HCT116 (cell line): Measurements from ENCODE around the gene STK24. TPM values are rescaled to one million over a fixed set of nuclear protein-coding genes. Genes with fewer than 3 reads are reported as not detected.

Source experiments
- ATAC-seq: fragments of 200-7000 bp; cut with Tn5 transposase; 2 replicates; pipeline ENCODE4 v1.9.1; 2020; ENCODE audit warnings: mild to moderate bottlenecking, moderate library complexity
- BruUV-seq: library from RNA; stranded (reverse); fragments of 400-500 nt; replicated peaks from 2 replicates; lab custom pipeline; 2021; lab: Mats Ljungman, UMichigan
- CTCF ChIA-PET: fragments of 300-600 bp; sonication (Branson Sonifier 250); formaldehyde crosslinking; loops from one replicate; lab custom pipeline; 2021; ENCODE audit warnings: antibody characterized with exemption; lab: Charles Lee
- POLR2A ChIA-PET: fragments of 300-600, 350-600 bp; sonication (Branson Sonifier 250); formaldehyde crosslinking; loops from one replicate; lab custom pipeline; 2021; ENCODE audit warnings: antibody characterized with exemption; lab: Charles Lee
- RAD21 ChIA-PET, 2 experiments: fragments of 300-600 bp; sonication (Branson Sonifier 250); formaldehyde crosslinking; loops; one replicate each; lab custom pipeline; 2023; ENCODE audit warnings: low total read pairs in 2 of 2; ENCODE audit not compliant: uncharacterized antibody in 2 of 2, unreplicated experiment in 2 of 2, low non-redundant PET in 1 of 2; lab: Charles Lee
- DNase-seq: peaks from one replicate; pipeline ENCODE4 v3.0.0-alpha.2; 2010; ENCODE audit warnings: low read depth, low spot score
- H2AFZ ChIP-seq: fragments of 200-600 bp; shearing (Covaris generic), sonication (generic); 2 replicates; pipeline ENCODE4 v1.6.1; 2017; ENCODE audit warnings: low read depth, mixed run types, mixed read lengths, antibody characterized with exemption, low read length; ENCODE audit not compliant: poor library complexity, severe bottlenecking
- H3K27ac ChIP-seq: 2 replicates; pipeline ENCODE4 v1.5.1; 2012; ENCODE audit warnings: low read depth, low read length
- H3K27me3 ChIP-seq: fragments of 200-600 bp; sonication (generic); 2 replicates; pipeline ENCODE4 v1.6.1; 2016; ENCODE audit warnings: mixed run types, low read length, mixed read lengths; ENCODE audit not compliant: insufficient read depth
- H3K36me3 ChIP-seq, 2 experiments: fragments of 200-500 bp in 1 of 2; fragments of 200-600 bp in 1 of 2; sonication (Bioruptor generic) in 1 of 2; sonication (generic) in 1 of 2; 2 replicates each; pipeline versions ENCODE4 v1.5.1 to v1.6.1; 2014 to 2016; ENCODE audit warnings: low read length in 2 of 2, inconsistent platforms in 1 of 2, mixed read lengths in 1 of 2, mixed run types in 1 of 2; ENCODE audit not compliant: insufficient read depth in 2 of 2, control insufficient read depth in 1 of 2
- H3K4me1 ChIP-seq, 2 experiments: fragments of 200-600 bp in 1 of 2; sonication (generic) in 1 of 2; 2 replicates each; pipeline versions ENCODE4 v1.5.1 to v1.6.1; 2012 to 2017; ENCODE audit warnings: low read length in 2 of 2, inconsistent platforms in 1 of 2, mild to moderate bottlenecking in 1 of 2, mixed read lengths in 1 of 2, mixed run types in 1 of 2, moderate library complexity in 1 of 2; ENCODE audit not compliant: insufficient read depth in 2 of 2, control insufficient read depth in 1 of 2
- H3K4me2 ChIP-seq: fragments of 200-600 bp; sonication (generic); 2 replicates; pipeline ENCODE4 v1.6.1; 2017; ENCODE audit warnings: mixed run types, low read length, mixed read lengths
- H3K4me3 ChIP-seq, 2 experiments: fragments of 200-600 bp in 1 of 2; sonication (generic) in 1 of 2; replicated peaks in 1 of 2; 2 replicates each; pipeline ENCODE4 v1.5.1; 2011 to 2016; ENCODE audit warnings: low read length in 2 of 2, control low read depth in 1 of 2, low read depth in 1 of 2, mild to moderate bottlenecking in 1 of 2, mixed read lengths in 1 of 2, mixed run types in 1 of 2
- H3K79me2 ChIP-seq: fragments of 200-600 bp; sonication (generic); 2 replicates; pipeline ENCODE4 v1.6.1; 2017; ENCODE audit warnings: mild to moderate bottlenecking, mixed run types, low read length, moderate library complexity, mixed read lengths; ENCODE audit not compliant: insufficient read depth
- H3K9ac ChIP-seq: fragments of 200-600 bp; sonication (generic); 2 replicates; pipeline ENCODE4 v1.6.1; 2016; ENCODE audit warnings: low read length, mixed read lengths
- H3K9me2 ChIP-seq: fragments of 200-600 bp; sonication (generic), shearing (Covaris generic); 2 replicates; pipeline ENCODE4 v1.6.1; 2017; ENCODE audit warnings: mixed run types, mild to moderate bottlenecking, moderate library complexity; ENCODE audit not compliant: insufficient read depth
- H3K9me3 ChIP-seq, 2 experiments: fragments of 200-500 bp in 1 of 2; fragments of 200-600 bp in 1 of 2; sonication (Bioruptor generic) in 1 of 2; sonication (generic) in 1 of 2; 2 replicates each; pipeline ENCODE4 v1.6.1; 2014 to 2017; ENCODE audit warnings: low read length in 2 of 2, mixed read lengths in 2 of 2, inconsistent platforms in 1 of 2, low read depth in 1 of 2, mild to moderate bottlenecking in 1 of 2, mixed run types in 1 of 2, moderate library complexity in 1 of 2; ENCODE audit not compliant: control insufficient read depth in 1 of 2, insufficient read depth in 1 of 2
- H4K20me1 ChIP-seq: fragments of 200-600 bp; sonication (generic), shearing (Covaris generic); 2 replicates; pipeline ENCODE4 v1.6.1; 2017; ENCODE audit warnings: mixed run types, mild to moderate bottlenecking, moderate library complexity; ENCODE audit not compliant: insufficient read depth
- ATF3 ChIP-seq: IDR thresholded peaks from 2 replicates; pipeline ENCODE4 v1.6.1; 2012
- CBX3 ChIP-seq: IDR thresholded peaks from 2 replicates; pipeline ENCODE4 v1.6.1; 2012; ENCODE audit warnings: low read depth
- CEBPB ChIP-seq: IDR thresholded peaks from 2 replicates; pipeline ENCODE4 v1.6.1; 2012; ENCODE audit warnings: low read depth
- CTCF ChIP-seq, 3 experiments: fragments of 200-600 bp in 1 of 3; sonication (generic) in 1 of 3; IDR thresholded peaks in 2 of 3; conservative IDR thresholded peaks in 1 of 3; 2 replicates each; pipeline ENCODE4 v1.5.1; 2012 to 2017; ENCODE audit warnings: low read depth in 2 of 3, low read length in 2 of 3, antibody characterized with exemption in 1 of 3, borderline replicate concordance in 1 of 3, control low read depth in 1 of 3, mild to moderate bottlenecking in 1 of 3, mixed read lengths in 1 of 3, mixed run types in 1 of 3, moderate library complexity in 1 of 3; ENCODE audit not compliant: insufficient read depth in 1 of 3
- EGR1 ChIP-seq: IDR thresholded peaks from 2 replicates; pipeline ENCODE4 v1.6.1; 2012; ENCODE audit warnings: low read depth
- ELF1 ChIP-seq: IDR thresholded peaks from 2 replicates; pipeline ENCODE4 v1.6.1; 2012; ENCODE audit warnings: low read depth, borderline replicate concordance
- EZH2 ChIP-seq: fragments of 200-600 bp; sonication (generic); IDR thresholded peaks from 2 replicates; pipeline ENCODE4 v1.6.1; 2017; ENCODE audit warnings: antibody characterized with exemption, mixed run types
- JUND ChIP-seq: IDR thresholded peaks from 2 replicates; pipeline ENCODE4 v1.6.1; 2012
- POLR2A ChIP-seq: IDR thresholded peaks from 2 replicates; pipeline ENCODE4 v1.7.0; 2011; ENCODE audit warnings: borderline replicate concordance; ENCODE audit not compliant: insufficient read depth, insufficient read length; ENCODE audit errors: extremely low read depth
- POLR2AphosphoS5 ChIP-seq: IDR thresholded peaks from 2 replicates; pipeline ENCODE4 v1.6.1; 2011; ENCODE audit warnings: mild to moderate bottlenecking, low read depth, low read length, moderate library complexity
- RAD21 ChIP-seq: IDR thresholded peaks from 2 replicates; pipeline ENCODE4 v1.6.1; 2012; ENCODE audit warnings: low read depth, mild to moderate bottlenecking
- REST ChIP-seq: IDR thresholded peaks from 2 replicates; pipeline ENCODE4 v1.6.1; 2012; ENCODE audit warnings: low read depth
- SIN3A ChIP-seq: IDR thresholded peaks from 2 replicates; pipeline ENCODE4 v1.6.1; 2012; ENCODE audit warnings: low read depth
- SP1 ChIP-seq: IDR thresholded peaks from 2 replicates; pipeline ENCODE4 v1.6.1; 2012; ENCODE audit warnings: low read depth
- SRF ChIP-seq: IDR thresholded peaks from 2 replicates; pipeline ENCODE4 v1.6.1; 2012; ENCODE audit warnings: low read depth
- TCF7L2 ChIP-seq: IDR thresholded peaks from 2 replicates; pipeline ENCODE4 v1.7.0; 2011; ENCODE audit warnings: borderline replicate concordance, inconsistent platforms; ENCODE audit not compliant: insufficient read depth, insufficient read length; ENCODE audit errors: extremely low read depth
- ZNF274 ChIP-seq: fragments of 200-500 bp; sonication (Bioruptor generic); IDR thresholded peaks from 2 replicates; pipeline ENCODE4 v1.6.1; 2014; ENCODE audit warnings: mild to moderate bottlenecking, low read depth, low read length, inconsistent platforms
- intact Hi-C: fragments of 100-400 bp; cut with micrococcal nuclease; formaldehyde crosslinking; loops from 2 replicates; pipeline ENCODE4 v1.10.0; 2022
- total RNA-seq: library from RNA; stranded (reverse); gene quantifications from one replicate; pipeline ENCODE4 v1.2.1, GENCODE V29; 2021; ENCODE audit not compliant: unreplicated experiment

STK24 gene
- total RNA-seq, 1 experiment from 2014 or later, result 137 TPM

DNA sequence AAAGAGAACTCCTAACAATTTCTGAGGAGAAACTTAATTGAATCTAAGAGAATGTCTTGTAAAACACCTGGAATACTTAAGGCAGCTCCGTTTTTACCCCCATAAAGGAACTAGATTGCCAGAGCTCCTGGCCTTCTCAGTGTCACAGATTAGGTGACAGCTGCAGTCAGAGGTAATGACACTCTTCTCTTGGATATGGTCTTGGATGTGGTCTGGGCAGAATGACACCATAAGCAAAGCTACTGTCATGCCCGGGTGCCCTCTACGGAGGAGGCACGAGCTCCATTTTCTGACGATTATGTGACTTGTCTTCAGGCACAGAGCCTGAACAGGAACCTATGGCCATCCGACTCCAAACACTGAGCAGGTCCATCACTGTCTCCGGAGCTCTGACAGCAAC, 46.7 kb downstream of the STK24 start (continued):
- no peak for TF ChIP-seq REST
- TF ChIP-seq ATF3, result no peak
- no peak for TF ChIP-seq CBX3
- TF ChIP-seq ELF1, result no peak
- TF ChIP-seq SRF, result no peak
- TF ChIP-seq ZNF274, result no peak

DNA sequence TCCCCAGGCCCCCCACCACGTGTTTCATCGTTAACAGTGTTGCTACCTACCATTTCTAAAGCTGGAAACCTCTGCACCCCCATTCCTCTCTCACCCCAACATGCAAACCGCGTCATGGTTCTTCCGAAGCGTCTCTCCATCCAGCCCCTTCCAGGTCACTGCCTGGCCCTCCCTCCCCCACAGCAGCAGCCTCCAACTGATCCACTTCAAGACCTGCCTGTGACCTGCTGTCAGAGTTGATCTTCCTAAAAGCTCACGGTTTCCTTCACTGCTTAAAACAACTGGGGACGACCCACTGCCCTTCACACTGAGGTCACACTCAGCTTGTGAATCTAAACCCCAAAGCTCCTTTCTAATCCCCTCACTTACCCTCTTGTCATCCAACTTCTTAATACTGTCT, 47.7 kb downstream of the STK24 start:
- Histone ChIP-seq H3K79me2 (peaks cover 100% of the 10 kb centered on the region), H2AFZ (no peak overlapping the region), H3K9ac (no peak overlapping the region), H3K27me3 (no peaks in the 10 kb centered on the region), H4K20me1 (peaks cover 7% of the 10 kb centered on the region; the same call in 1 of the 2 replicates), H3K4me2 (no peak overlapping the region), H3K9me3 (no peaks in the 10 kb centered on the region), H3K4me1 (peaks cover 0 to 12% of the 10 kb centered on the region in 2 experiments; a peak in 1 of 4 replicates), H3K36me3 (no peaks in the 10 kb centered on the region), H3K27ac (no peak overlapping the region), H3K4me3 (no peak overlapping the region), H3K9me2 (no peaks in the 10 kb centered on the region)
- no TSS peak for BruUV-seq
- DNase-seq (no peak), ATAC-seq (no peak)
- CTCF ChIA-PET, result interaction anchor here (0.6 kb wide), 1 partner anchor 142 kb away, joined by 3 read pairs; no protein-coding TSS in a partner anchor
- POLR2A ChIA-PET, result no interaction called here
- intact Hi-C loops, result no loop called here
- RAD21 ChIA-PET, result no interaction called here
- TF ChIP-seq SP1 (no peak), CEBPB (no peak), CTCF (IDR thresholded peaks at IDR 0.05 in 2 of 3, conservative IDR thresholded peaks at IDR 0.05 in 1 of 3; ENCODE audit: borderline replicate concordance in 1 of 3, insufficient read depth in 1 of 3, low read depth in 2 of 3, low read length in 2 of 3) (no peak), POLR2AphosphoS5 (no peak), EZH2 (no peak), JUND (no peak), EGR1 (no peak), POLR2A (no peak), RAD21 (no peak), REST (no peak), CBX3 (no peak), TCF7L2 (no peak), ELF1 (no peak), SIN3A (no peak)
